ENCODE data around the gene REP15. TPM values are rescaled to one million over a fixed set of nuclear protein-coding genes. Genes with fewer than 3 reads are reported as not detected.
"Not testable (repeated sequence)": the region's sequence is repeated elsewhere in the genome, so short reads cannot be mapped to it uniquely, and the experiment has no call there.

Gene REP15
- total RNA-seq = under 1 TPM in 1 of 2 experiments, not detected in 1; 0.22 TPM

- no peaks in the 10 kb centered on the region for H3K36me3 Mint-ChIP-seq
- ChIA-PET CTCF (interaction anchor here (1.2 kb wide), 1 partner anchor 261 kb away, joined by 4 read pairs; no protein-coding TSS in a partner anchor), POLR2A (no interaction called here)
- no peak for DNase-seq
- H3K27me3 Mint-ChIP-seq = peaks cover 4% of the 10 kb centered on the region
- no peaks in the 10 kb centered on the region for H3K4me1 Mint-ChIP-seq (ENCODE audit: low read depth)
- no peak within 1 kb of the TSS for H3K27ac Mint-ChIP-seq
- intact Hi-C loops (cut with micrococcal nuclease) = no loop called here
- H3K9me3 Mint-ChIP-seq = no peaks in the 10 kb centered on the region
- no peak within 1 kb of the TSS for H3K4me3 Mint-ChIP-seq
Observed at GRCh38 chr12:27696293-27696652, at the start of gene REP15. Gene REP15 (plus strand): TSS chr12:27696447. CDS start chr12:27696563, 116 bp downstream.

- Mint-ChIP-seq H3K27ac (no peak overlapping the region), H3K27me3 (peaks cover 2% of the 10 kb centered on the region), H3K4me3 (no peak overlapping the region), H3K4me1 (ENCODE audit: low read depth) (peaks cover 2% of the 10 kb centered on the region), H3K9me3 (no peaks in the 10 kb centered on the region), H3K36me3 (no peaks in the 10 kb centered on the region)
- DNase-seq = no peak
- intact Hi-C loops (cut with micrococcal nuclease) = loop anchor here (5.0 to 10.0 kb wide), 2 partner anchors 52 to 315 kb away; partner anchors contain the start of gene BMAL2
- ChIA-PET POLR2A (no interaction called here), CTCF (interaction anchor here (1.7 kb wide), 1 partner anchor 216 kb away, joined by 5 read pairs; no protein-coding TSS in a partner anchor)
Observed at GRCh38 chr12:27650011-27650410, 46.2 kb upstream of the REP15 start.

GRCh38 chr12:27651201-27651600 lies 45.0 kb upstream of the REP15 start:
- no peaks in the 10 kb centered on the region for H3K36me3 Mint-ChIP-seq
- CTCF ChIA-PET = interaction anchor here (0.6 to 3.1 kb wide), 4 partner anchors 9 to 267 kb away, joined by 3 to 55 read pairs (median 6); no protein-coding TSS in a partner anchor
- intact Hi-C loops (cut with micrococcal nuclease) = loop anchor here (5.0 to 10.0 kb wide), 2 partner anchors 51 to 316 kb away; partner anchors contain the start of gene BMAL2
- POLR2A ChIA-PET = no interaction called here
- peaks cover 2% of the 10 kb centered on the region for H3K27me3 Mint-ChIP-seq
- H3K27ac Mint-ChIP-seq = no peak overlapping the region
- peaks cover 2% of the 10 kb centered on the region for H3K4me1 Mint-ChIP-seq (ENCODE audit: low read depth)
- no peak overlapping the region for H3K4me3 Mint-ChIP-seq
- no peak for DNase-seq
- H3K9me3 Mint-ChIP-seq = no peaks in the 10 kb centered on the region

GRCh38 chr12:27652174-27652763 lies 44.0 kb upstream of the REP15 start:
- Mint-ChIP-seq H3K9me3 (no peaks in the 10 kb centered on the region), H3K4me3 (no peak overlapping the region), H3K36me3 (no peaks in the 10 kb centered on the region), H3K4me1 (ENCODE audit: low read depth) (peaks cover 2% of the 10 kb centered on the region), H3K27ac (no peak overlapping the region), H3K27me3 (peaks cover 2% of the 10 kb centered on the region)
- intact Hi-C loops (cut with micrococcal nuclease) = loop anchor here (1.0 to 10.0 kb wide), 3 partner anchors 50 to 317 kb away; partner anchors contain the start of gene BMAL2
- CTCF ChIA-PET = interaction anchor here (0.7 to 3.1 kb wide), 14 partner anchors 8 to 285 kb away, joined by 3 to 55 read pairs (median 4); no protein-coding TSS in a partner anchor
- POLR2A ChIA-PET = no interaction called here
- peak; percentile 14 for DNase-seq

GRCh38 chr12:27653661-27654060 lies 42.6 kb upstream of the REP15 start:
- Mint-ChIP-seq H3K9me3 (no peaks in the 10 kb centered on the region), H3K27ac (no peak overlapping the region), H3K4me3 (no peak overlapping the region), H3K4me1 (ENCODE audit: low read depth) (peaks cover 2% of the 10 kb centered on the region), H3K36me3 (no peaks in the 10 kb centered on the region), H3K27me3 (peaks cover 2% of the 10 kb centered on the region)
- CTCF ChIA-PET = interaction anchor here (1.1 to 3.1 kb wide), 4 partner anchors 9 to 229 kb away, joined by 5 to 55 read pairs (median 10); no protein-coding TSS in a partner anchor
- POLR2A ChIA-PET = no interaction called here
- intact Hi-C loops (cut with micrococcal nuclease) = loop anchor here (5.0 to 10.0 kb wide), 2 partner anchors 49 to 319 kb away; partner anchors contain the start of gene BMAL2
- no peak for DNase-seq

GRCh38 chr12:27655476-27655875 lies 40.8 kb upstream of the REP15 start:
- POLR2A ChIA-PET; H3K4me3 Mint-ChIP-seq; H3K27me3 Mint-ChIP-seq; H3K4me1 Mint-ChIP-seq (ENCODE audit: low read depth); H3K27ac Mint-ChIP-seq; DNase-seq; H3K9me3 Mint-ChIP-seq; H3K36me3 Mint-ChIP-seq: not testable (repeated sequence)
- intact Hi-C loops (cut with micrococcal nuclease) = loop anchor here (10.0 kb wide), 1 partner anchor 321 kb away; the partner anchor contains the start of gene BMAL2
- CTCF ChIA-PET = interaction anchor here (1.2 kb wide), 1 partner anchor 219 kb away, joined by 4 read pairs; no protein-coding TSS in a partner anchor

- Mint-ChIP-seq H3K4me1 (ENCODE audit: low read depth) (peaks cover 2% of the 10 kb centered on the region), H3K27ac (no peak overlapping the region), H3K27me3 (peaks cover under 1% of the 10 kb centered on the region), H3K9me3 (no peaks in the 10 kb centered on the region), H3K36me3 (no peaks in the 10 kb centered on the region), H3K4me3 (no peak overlapping the region)
- no peak for DNase-seq
- intact Hi-C loops (cut with micrococcal nuclease) = loop anchor here (10.0 kb wide), 1 partner anchor 322 kb away; the partner anchor contains the start of gene BMAL2
- ChIA-PET POLR2A (no interaction called here), CTCF (no interaction called here)
Observed at GRCh38 chr12:27657296-27657695, 39.0 kb upstream of the REP15 start.

- H3K4me3 Mint-ChIP-seq = no peak overlapping the region
- no peaks in the 10 kb centered on the region for H3K9me3 Mint-ChIP-seq
- no peak overlapping the region for H3K27ac Mint-ChIP-seq
- ChIA-PET POLR2A (interaction anchor here (0.5 kb wide), 1 partner anchor 386 kb away, joined by 3 read pairs; no protein-coding TSS in a partner anchor), CTCF (no interaction called here)
- no peak for DNase-seq
- H3K36me3 Mint-ChIP-seq = peaks cover 2% of the 10 kb centered on the region
- no peaks in the 10 kb centered on the region for H3K27me3 Mint-ChIP-seq
- intact Hi-C loops (cut with micrococcal nuclease) = no loop called here
- no peaks in the 10 kb centered on the region for H3K4me1 Mint-ChIP-seq (ENCODE audit: low read depth)
Observed at GRCh38 chr12:27665704-27666103, 30.5 kb upstream of the REP15 start.

GRCh38 chr12:27666510-27666909 lies 29.7 kb upstream of the REP15 start:
- H3K9me3 Mint-ChIP-seq = no peaks in the 10 kb centered on the region
- no peaks in the 10 kb centered on the region for H3K4me1 Mint-ChIP-seq (ENCODE audit: low read depth)
- ChIA-PET POLR2A (no interaction called here), CTCF (no interaction called here)
- H3K27ac Mint-ChIP-seq = no peak overlapping the region
- no peak for DNase-seq
- no peaks in the 10 kb centered on the region for H3K27me3 Mint-ChIP-seq
- no peak overlapping the region for H3K4me3 Mint-ChIP-seq
- intact Hi-C loops (cut with micrococcal nuclease) = no loop called here
- peaks cover 2% of the 10 kb centered on the region for H3K36me3 Mint-ChIP-seq

- no peaks in the 10 kb centered on the region for H3K9me3 Mint-ChIP-seq
- H3K4me1 Mint-ChIP-seq (ENCODE audit: low read depth) = no peaks in the 10 kb centered on the region
- H3K27me3 Mint-ChIP-seq = no peaks in the 10 kb centered on the region
- H3K4me3 Mint-ChIP-seq = no peak overlapping the region
- ChIA-PET POLR2A (interaction anchor here (0.7 kb wide), 1 partner anchor 8 kb away, joined by 3 read pairs; no protein-coding TSS in a partner anchor), CTCF (no interaction called here)
- H3K27ac Mint-ChIP-seq = no peak overlapping the region
- intact Hi-C loops (cut with micrococcal nuclease) = no loop called here
- H3K36me3 Mint-ChIP-seq = peaks cover 2% of the 10 kb centered on the region
- DNase-seq = peak; percentile 34
Observed at GRCh38 chr12:27667540-27667939, 28.7 kb upstream of the REP15 start.

- intact Hi-C loops (cut with micrococcal nuclease) = no loop called here
- DNase-seq = no peak
- Mint-ChIP-seq H3K36me3 (peaks cover 2% of the 10 kb centered on the region), H3K27ac (no peak overlapping the region), H3K27me3 (no peaks in the 10 kb centered on the region), H3K9me3 (no peaks in the 10 kb centered on the region), H3K4me1 (ENCODE audit: low read depth) (no peaks in the 10 kb centered on the region), H3K4me3 (no peak overlapping the region)
- POLR2A ChIA-PET = no interaction called here
- CTCF ChIA-PET = interaction anchor here (1.8 kb wide), 1 partner anchor 19 kb away, joined by 3 read pairs; no protein-coding TSS in a partner anchor
Observed at GRCh38 chr12:27672051-27672450, 24.2 kb upstream of the REP15 start.

- no peak for DNase-seq
- H3K36me3 Mint-ChIP-seq = peaks cover 2% of the 10 kb centered on the region
- POLR2A ChIA-PET = no interaction called here
Observed at GRCh38 chr12:27672643-27673042, 23.6 kb upstream of the REP15 start.

More at GRCh38 chr12:27672643-27673042, 23.6 kb upstream of the REP15 start:
- Mint-ChIP-seq H3K4me3 (no peak overlapping the region), H3K27me3 (no peaks in the 10 kb centered on the region), H3K27ac (no peak overlapping the region), H3K9me3 (no peaks in the 10 kb centered on the region), H3K4me1 (ENCODE audit: low read depth) (no peaks in the 10 kb centered on the region)
- intact Hi-C loops (cut with micrococcal nuclease) = no loop called here
- CTCF ChIA-PET = interaction anchor here (1.8 kb wide), 1 partner anchor 20 kb away, joined by 3 read pairs; no protein-coding TSS in a partner anchor

Data from activated CD4-positive, alpha-beta memory T cell treated with anti-CD3 and anti-CD28 coated beads for 36 hours (primary cell).